Measurements from ENCODE around the gene WDR35. TPM values are rescaled to one million over a fixed set of nuclear protein-coding genes. Genes with fewer than 3 reads are reported as not detected.

Gene WDR35
- total RNA-seq, 4 donors from 2014 or later: 2.5 to 6.8 (median 4.4) TPM

- intact Hi-C loops (cut with DNase I; ENCODE audit: low total_unique reads): no loop called here
- H3K4me3 ChIP-seq (ENCODE audit: low read depth, poor library complexity, severe bottlenecking): no peak overlapping the region
- WGBS, 2 donors: 91 to 92% methylated on average over 8 of the region's 8 CpGs
- TF ChIP-seq CTCF (IDR thresholded peaks at IDR 0.05): no peak
- TF ChIP-seq POLR2A (IDR thresholded peaks at IDR 0.05): no peak
- no peak for DNase-seq (ENCODE audit: low spot score in 2 of 2)
Measured at GRCh38 chr2:19973466-19973865, 16.4 kb downstream of the WDR35 start.

DNA sequence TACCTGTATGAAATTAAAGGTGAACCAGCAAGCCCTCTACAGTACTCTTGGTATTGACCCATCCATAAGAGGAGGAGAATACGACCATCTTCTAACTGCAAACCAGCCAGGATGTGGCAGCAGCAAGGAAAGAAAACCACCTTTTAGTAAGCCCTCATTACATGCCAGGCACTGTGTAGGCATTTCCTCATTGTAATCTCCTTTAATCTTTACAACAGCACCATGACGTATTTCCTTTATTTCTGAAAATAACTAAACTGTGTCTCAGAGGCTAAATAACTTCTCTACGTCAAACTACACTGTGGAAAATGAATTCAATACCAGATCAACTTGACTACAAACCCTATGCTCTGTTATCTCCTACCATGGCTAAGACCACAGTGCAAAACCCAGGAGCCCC, 18.2 kb downstream of the WDR35 start:
- intact Hi-C loops (cut with DNase I; ENCODE audit: low total_unique reads): no loop called here
- 80 to 81% methylated on average over 3 of the region's 3 CpGs for WGBS, 2 donors

GRCh38 chr2:19963386-19963785, 26.5 kb downstream of the WDR35 start:
- no peak overlapping the region for H3K4me3 ChIP-seq (ENCODE audit: low read depth, poor library complexity, severe bottlenecking)
- no peak for DNase-seq (ENCODE audit: low spot score in 2 of 2)
- 100% methylated on average over 1 of the region's 1 CpG for WGBS, 2 donors
- intact Hi-C loops (cut with DNase I; ENCODE audit: low total_unique reads): no loop called here
- TF ChIP-seq POLR2A (IDR thresholded peaks at IDR 0.05): no peak
- TF ChIP-seq CTCF (IDR thresholded peaks at IDR 0.05): no peak

More for the DNA sequence above, 18.2 kb downstream of the WDR35 start:
- no peak for TF ChIP-seq CTCF (IDR thresholded peaks at IDR 0.05)
- no peak for TF ChIP-seq POLR2A (IDR thresholded peaks at IDR 0.05)
- DNase-seq (ENCODE audit: low spot score in 2 of 2): no peak
- H3K4me3 ChIP-seq (ENCODE audit: low read depth, poor library complexity, severe bottlenecking): no peak overlapping the region

DNA sequence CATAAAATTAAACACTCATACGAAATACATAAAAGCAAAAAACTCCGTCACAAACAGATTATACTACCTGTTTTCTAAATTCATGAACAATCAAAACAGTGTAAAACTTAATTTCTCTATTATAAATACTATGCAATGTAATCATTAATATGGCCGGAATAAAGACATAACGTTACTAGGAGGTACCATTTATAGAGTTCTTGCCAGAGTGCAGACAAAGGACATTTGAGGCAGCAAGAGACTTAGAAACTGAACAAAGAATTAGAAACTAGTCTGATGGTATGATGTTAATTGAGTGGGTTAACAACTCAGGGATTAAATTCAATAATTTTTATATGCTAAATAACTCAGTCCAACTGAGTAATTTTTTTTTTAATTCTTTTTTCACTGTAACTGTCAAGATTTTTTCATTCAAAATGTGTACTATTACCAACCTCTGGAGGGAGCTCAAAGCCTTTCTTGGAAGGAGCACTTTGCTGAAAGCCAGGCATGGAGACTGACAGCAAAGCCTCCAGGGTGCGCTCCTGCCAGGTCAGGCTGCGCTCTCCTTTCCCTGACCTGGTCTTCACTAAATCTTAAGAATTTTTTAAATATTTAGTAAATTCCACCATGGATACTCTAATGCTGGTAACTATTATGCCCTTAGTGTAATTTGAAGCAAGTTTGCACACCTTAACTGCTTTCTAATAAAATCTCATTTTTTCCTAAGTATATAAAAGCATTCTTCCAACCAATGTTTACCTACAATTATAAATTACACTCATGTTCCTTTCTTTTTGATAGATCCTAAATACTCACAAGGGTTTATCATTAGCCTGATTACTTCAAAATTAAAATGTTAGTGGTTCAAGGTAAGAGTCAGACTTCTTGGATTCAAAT, 34.1 kb downstream of the WDR35 start:
- TF ChIP-seq CTCF (IDR thresholded peaks at IDR 0.05): peak in 1 of 3 donors; percentile 13
- TF ChIP-seq POLR2A (IDR thresholded peaks at IDR 0.05): no peak
- peak in 1 of 2 donors; percentile 48 for DNase-seq (ENCODE audit: low spot score in 2 of 2)
- WGBS, 2 donors: 52 to 54% methylated on average over 6 of the region's 6 CpGs
- intact Hi-C loops (cut with DNase I; ENCODE audit: low total_unique reads): loop anchor here (5.0 kb wide), 1 partner anchor 142 kb away; no protein-coding TSS in a partner anchor
- no peak overlapping the region for H3K4me3 ChIP-seq (ENCODE audit: low read depth, poor library complexity, severe bottlenecking)

GRCh38 chr2:19949071-19949470, 40.8 kb downstream of the WDR35 start:
- no peak for TF ChIP-seq CTCF (IDR thresholded peaks at IDR 0.05)
- no peak for TF ChIP-seq POLR2A (IDR thresholded peaks at IDR 0.05)
- intact Hi-C loops (cut with DNase I; ENCODE audit: low total_unique reads): no loop called here
- H3K4me3 ChIP-seq (ENCODE audit: low read depth, poor library complexity, severe bottlenecking): no peak overlapping the region
- DNase-seq (ENCODE audit: low spot score in 2 of 2): no peak

All from lower leg skin (tissue), 4 donors.